HepG2 (cell line): ENCODE measurements around the gene FIS1. TPM values are rescaled to one million over a fixed set of nuclear protein-coding genes. Genes with fewer than 3 reads are reported as not detected.

ENCODE experiments used
- E2F5 ChIP-seq: sonication (generic); formaldehyde crosslinking; conservative IDR thresholded peaks from 2 replicates; pipeline ENCODE4 v1.4.0; 2020; ENCODE audit warnings: missing genetic modification reagents
- KLF13 ChIP-seq: sonication (generic); formaldehyde crosslinking; IDR thresholded peaks from 2 replicates; pipeline ENCODE4 v1.4.0; 2020; ENCODE audit warnings: mild to moderate bottlenecking, missing genetic modification reagents
- LCORL ChIP-seq, 2 experiments: fragments of 450-650 bp in 1 of 2; sonication (generic) in 1 of 2; formaldehyde crosslinking in 1 of 2; IDR thresholded peaks; 2 replicates each; pipeline versions ENCODE4 v1.5.0 to v1.6.1; 2017 to 2020; ENCODE audit warnings: antibody characterized with exemption in 1 of 2, missing genetic modification reagents in 1 of 2
- NONO ChIP-seq, 2 experiments: fragments of 450-650 bp in 1 of 2; sonication (generic) in 1 of 2; formaldehyde crosslinking in 1 of 2; IDR thresholded peaks in 1 of 2; conservative IDR thresholded peaks in 1 of 2; 2 replicates each; pipeline versions ENCODE4 v1.6.1 to v1.8.0; 2017 to 2022; ENCODE audit warnings: mild to moderate bottlenecking in 1 of 2, missing genetic modification reagents in 1 of 2, moderate library complexity in 1 of 2
- NRL ChIP-seq: sonication (generic); formaldehyde crosslinking; IDR thresholded peaks from 2 replicates; pipeline ENCODE4 v1.5.0; 2020; ENCODE audit warnings: missing genetic modification reagents, mild to moderate bottlenecking, moderate library complexity, borderline replicate concordance
- RAD51 ChIP-seq: fragments of 450-650 bp; IDR thresholded peaks from 2 replicates; pipeline ENCODE4 v1.6.1; 2016; ENCODE audit warnings: borderline replicate concordance
- RELA ChIP-seq: sonication (generic); formaldehyde crosslinking; IDR thresholded peaks from 2 replicates; pipeline ENCODE4 v1.4.0; 2020; ENCODE audit warnings: missing genetic modification reagents
- SIN3A ChIP-seq: IDR thresholded peaks from 2 replicates; pipeline ENCODE4 v1.6.1; 2011; ENCODE audit warnings: low read depth, mild to moderate bottlenecking, control low read depth, low read length, borderline replicate concordance
- SIN3B ChIP-seq: fragments of 150-350 bp; IDR thresholded peaks from 2 replicates; pipeline ENCODE4 v1.6.1; 2014; ENCODE audit warnings: low read length
- SIX1 ChIP-seq: sonication (generic); formaldehyde crosslinking; IDR thresholded peaks from 2 replicates; pipeline ENCODE4 v1.4.0; 2020; ENCODE audit warnings: missing genetic modification reagents, borderline replicate concordance
- SP2 ChIP-seq: sonication (generic); formaldehyde crosslinking; IDR thresholded peaks from 2 replicates; pipeline ENCODE4 v1.5.1; 2020; ENCODE audit warnings: mild to moderate bottlenecking, missing genetic modification reagents
- SRY ChIP-seq: sonication (generic); formaldehyde crosslinking; IDR thresholded peaks from 2 replicates; pipeline ENCODE4 v1.8.0; 2022; ENCODE audit warnings: mild to moderate bottlenecking, missing genetic modification reagents
- STAT6 ChIP-seq: sonication (generic); formaldehyde crosslinking; IDR thresholded peaks from 2 replicates; pipeline ENCODE4 v1.4.0; 2020; ENCODE audit warnings: missing genetic modification reagents, mild to moderate bottlenecking, borderline replicate concordance
- TEAD3 ChIP-seq: optimal IDR thresholded peaks from 2 replicates; pipeline ENCODE3; 2016; ENCODE audit warnings: borderline replicate concordance
- ZNF143 ChIP-seq: sonication (generic); formaldehyde crosslinking; IDR thresholded peaks from 2 replicates; pipeline ENCODE4 v1.4.0; 2020; ENCODE audit warnings: missing genetic modification reagents
- ZNF549 ChIP-seq: sonication (generic); formaldehyde crosslinking; IDR thresholded peaks from 2 replicates; pipeline ENCODE4 v1.5.0; 2020; ENCODE audit warnings: missing genetic modification reagents
- ZNF652 ChIP-seq: IDR thresholded peaks from 2 replicates; pipeline ENCODE4 v1.6.1; 2016; ENCODE audit warnings: low read depth, borderline replicate concordance
- ZNF7 ChIP-seq: IDR thresholded peaks from 2 replicates; pipeline ENCODE4 v1.6.1; 2016; ENCODE audit warnings: missing biosample characterization, missing genetic modification reagents
- ZNF839 ChIP-seq: sonication (generic); formaldehyde crosslinking; IDR thresholded peaks from 2 replicates; pipeline ENCODE4 v1.4.0; 2020; ENCODE audit warnings: missing genetic modification reagents, mild to moderate bottlenecking, borderline replicate concordance
- ZZZ3 ChIP-seq: sonication (generic); formaldehyde crosslinking; IDR thresholded peaks from 2 replicates; pipeline ENCODE4 v1.4.0; 2020; ENCODE audit warnings: missing genetic modification reagents, mild to moderate bottlenecking, borderline replicate concordance
- polyA plus RNA-seq, 8 experiments: library from polyadenylated mRNA; depleted of rRNA in 3 of 8; stranded (reverse) in 7 of 8; unstranded in 1 of 8; fragments of >200 nt; fragmentation: Illumina TruSeq in 4 of 8; extraction: Trizol in 4 of 8; gene quantifications; 2 replicates each; pipeline versions ENCODE4 v1.2.1 to v1.2.3, GENCODE V29; 2011 to 2016; ENCODE audit warnings: low read depth in 4 of 8, missing spikeins in 1 of 8, mixed read lengths in 1 of 8; ENCODE audit not compliant: insufficient read depth in 1 of 8
- total RNA-seq, 5 experiments: library from RNA; depleted of rRNA; stranded (reverse); fragments of >200 nt; fragmentation: Illumina TruSeq; extraction: Trizol; gene quantifications; 2 replicates each; pipeline ENCODE4 v1.2.3, GENCODE V29; 2016; ENCODE audit warnings: low read depth in 1 of 5
- TF ChIP-seq, protein P1 (sequence below): sonication (generic); formaldehyde crosslinking; IDR thresholded peaks from 2 replicates; pipeline ENCODE4 v1.8.1; 2023; ENCODE audit warnings: mild to moderate bottlenecking, missing genetic modification reagents
- TF ChIP-seq, protein P2 (sequence below): sonication (generic); IDR thresholded peaks from 2 replicates; pipeline ENCODE4 v1.6.1; 2016; ENCODE audit warnings: low read depth, borderline replicate concordance

FIS1 gene
- total and polyA plus RNA-seq, 2 of the 13 experiments (the other 11 are each of a cell fraction or from before 2014, with no cell fraction given), result 97.5 to 101 TPM

GRCh38 chr7:101200862-101201599 lies 43.9 kb downstream of the FIS1 start, which contains the start of gene MOGAT3 (continued):
- TF ChIP-seq NONO (IDR thresholded peaks at IDR 0.05) (no peak), NONO (CRISPR knock-in tag; conservative IDR thresholded peaks at IDR 0.05) (peak; percentile 59), SRY (CRISPR knock-in tag) (0 out of 2 replicates have a peak, but pooled peaks have one; percentile 17), ZNF839 (CRISPR knock-in tag) (no peak; the same call in 1 of the 2 replicates), ZNF549 (CRISPR knock-in tag) (no peak), E2F5 (CRISPR knock-in tag) (0 out of 2 replicates have a peak, but pooled peaks have one; percentile 20), ZNF652 (CRISPR knock-in tag) (peak; percentile 7; the same call in 1 of the 2 replicates), TEAD3 (CRISPR knock-in tag) (peak; percentile 99), SIN3A (peak; percentile 53; the same call in 1 of the 2 replicates), STAT6 (CRISPR knock-in tag) (0 out of 2 replicates have a peak, but pooled peaks have one; percentile 38), SIN3B (no peak), SIX1 (CRISPR knock-in tag) (peak; percentile 61; the same call in 1 of the 2 replicates), ZZZ3 (peak; percentile 19; the same call in 1 of the 2 replicates), SP2 (CRISPR knock-in tag) (no peak), ZNF7 (CRISPR knock-in tag) (no peak), NRL (CRISPR knock-in tag) (peak; percentile 71; the same call in 1 of the 2 replicates), LCORL (IDR thresholded peaks at IDR 0.05) (peak; percentile 75; the same call in 1 of the 2 replicates), LCORL (CRISPR knock-in tag; IDR thresholded peaks at IDR 0.05) (peak; percentile 96), RAD51 (no peak), KLF13 (CRISPR knock-in tag) (no peak), RELA (CRISPR knock-in tag) (peak; percentile 42; the same call in 1 of the 2 replicates), ZNF143 (CRISPR knock-in tag) (no peak)
- TF ChIP-seq, protein P1, sequence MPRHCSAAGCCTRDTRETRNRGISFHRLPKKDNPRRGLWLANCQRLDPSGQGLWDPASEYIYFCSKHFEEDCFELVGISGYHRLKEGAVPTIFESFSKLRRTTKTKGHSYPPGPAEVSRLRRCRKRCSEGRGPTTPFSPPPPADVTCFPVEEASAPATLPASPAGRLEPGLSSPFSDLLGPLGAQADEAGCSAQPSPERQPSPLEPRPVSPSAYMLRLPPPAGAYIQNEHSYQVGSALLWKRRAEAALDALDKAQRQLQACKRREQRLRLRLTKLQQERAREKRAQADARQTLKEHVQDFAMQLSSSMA (CRISPR knock-in tag), result no peak; the same call in 1 of the 2 replicates
- TF ChIP-seq, protein P2, sequence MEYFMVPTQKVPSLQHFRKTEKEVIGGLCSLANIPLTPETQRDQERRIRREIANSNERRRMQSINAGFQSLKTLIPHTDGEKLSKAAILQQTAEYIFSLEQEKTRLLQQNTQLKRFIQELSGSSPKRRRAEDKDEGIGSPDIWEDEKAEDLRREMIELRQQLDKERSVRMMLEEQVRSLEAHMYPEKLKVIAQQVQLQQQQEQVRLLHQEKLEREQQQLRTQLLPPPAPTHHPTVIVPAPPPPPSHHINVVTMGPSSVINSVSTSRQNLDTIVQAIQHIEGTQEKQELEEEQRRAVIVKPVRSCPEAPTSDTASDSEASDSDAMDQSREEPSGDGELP, result peak; percentile 89
